NCI-H2227 treated with DMSO at 0.1 percent for 48 hours (cell line): ENCODE data around the gene FAM168A.
A peak's percentile ranks its signal among the peaks of the same experiment; 100 is the strongest.
"Not testable (repeated sequence)": the region's sequence is repeated elsewhere in the genome, so short reads cannot be mapped to it uniquely, and the experiment has no call there.

Experiments used
- DNase-seq: peaks from one replicate; lab custom pipeline; 2025; lab: John Stamatoyannopoulos, UW

FAM168A gene

GRCh38 chr11:73519266-73519665 lies 78.6 kb downstream of the FAM168A start:
- no peak for DNase-seq

DNA sequence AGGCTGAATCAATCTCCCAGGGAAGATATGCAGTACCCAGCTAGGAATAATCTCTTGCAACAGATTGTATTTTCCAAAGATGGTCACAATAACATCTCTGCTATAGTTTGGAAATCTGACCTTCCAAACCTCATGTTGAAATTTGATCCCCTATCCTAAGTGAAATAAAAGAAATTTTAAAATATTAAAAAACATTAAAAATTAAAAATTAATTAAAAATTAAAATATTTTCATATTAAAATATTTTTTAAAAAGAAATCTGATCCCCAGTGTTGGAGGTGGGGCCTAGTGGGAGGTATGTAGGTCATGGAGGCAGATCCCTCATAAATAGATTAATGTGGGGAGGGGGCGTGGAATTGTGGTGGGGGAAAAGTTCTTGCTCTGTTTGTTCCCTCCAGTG lies 79.7 kb downstream of the FAM168A start:
- no peak for DNase-seq

- no peak for DNase-seq
Measured at GRCh38 chr11:73516080-73516479, 81.8 kb downstream of the FAM168A start.

- no peak for DNase-seq
Measured at GRCh38 chr11:73513707-73514106, 84.2 kb downstream of the FAM168A start.

DNA sequence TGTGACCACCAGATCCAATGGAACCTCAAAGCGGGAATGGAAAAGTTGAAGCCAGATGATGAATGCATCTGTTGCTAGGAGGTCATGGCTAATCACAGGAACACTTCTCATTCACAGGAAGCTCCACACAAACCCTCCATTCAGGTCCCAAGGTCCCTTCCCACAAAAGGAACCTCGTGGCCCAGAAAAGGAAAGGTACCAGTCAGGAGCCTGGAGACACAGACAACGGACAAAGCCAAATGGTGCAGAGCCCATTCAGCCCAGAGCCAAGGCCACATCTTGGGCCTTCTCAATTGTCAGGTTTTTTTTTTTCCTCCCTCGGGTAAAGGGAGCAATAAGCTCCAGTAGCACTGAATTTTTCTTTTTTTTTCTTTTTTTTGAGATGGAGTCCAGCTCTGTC lies 87.0 kb downstream of the FAM168A start:
- DNase-seq: no peak

DNA sequence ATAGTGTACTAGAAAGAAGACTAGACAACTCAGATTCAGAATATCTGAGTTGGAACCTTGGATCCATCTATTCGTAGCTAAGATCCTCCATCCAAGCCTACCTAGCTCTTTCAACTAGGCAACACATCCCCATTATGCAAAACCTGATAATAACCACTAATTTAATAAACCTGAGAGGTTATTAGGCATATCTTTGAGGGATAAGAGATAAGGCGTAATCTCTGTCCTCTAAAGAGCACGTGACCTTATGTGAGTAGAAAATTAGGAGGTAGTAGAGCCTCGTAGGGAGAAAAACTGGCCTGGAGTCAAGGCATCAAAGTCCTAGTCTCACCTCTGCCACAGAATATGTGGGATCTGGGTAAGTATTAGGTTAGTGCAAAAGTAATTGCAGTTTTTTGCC lies 87.8 kb downstream of the FAM168A start:
- no peak for DNase-seq

- no peak for DNase-seq
Measured at GRCh38 chr11:73509188-73509587, 88.7 kb downstream of the FAM168A start.

DNA sequence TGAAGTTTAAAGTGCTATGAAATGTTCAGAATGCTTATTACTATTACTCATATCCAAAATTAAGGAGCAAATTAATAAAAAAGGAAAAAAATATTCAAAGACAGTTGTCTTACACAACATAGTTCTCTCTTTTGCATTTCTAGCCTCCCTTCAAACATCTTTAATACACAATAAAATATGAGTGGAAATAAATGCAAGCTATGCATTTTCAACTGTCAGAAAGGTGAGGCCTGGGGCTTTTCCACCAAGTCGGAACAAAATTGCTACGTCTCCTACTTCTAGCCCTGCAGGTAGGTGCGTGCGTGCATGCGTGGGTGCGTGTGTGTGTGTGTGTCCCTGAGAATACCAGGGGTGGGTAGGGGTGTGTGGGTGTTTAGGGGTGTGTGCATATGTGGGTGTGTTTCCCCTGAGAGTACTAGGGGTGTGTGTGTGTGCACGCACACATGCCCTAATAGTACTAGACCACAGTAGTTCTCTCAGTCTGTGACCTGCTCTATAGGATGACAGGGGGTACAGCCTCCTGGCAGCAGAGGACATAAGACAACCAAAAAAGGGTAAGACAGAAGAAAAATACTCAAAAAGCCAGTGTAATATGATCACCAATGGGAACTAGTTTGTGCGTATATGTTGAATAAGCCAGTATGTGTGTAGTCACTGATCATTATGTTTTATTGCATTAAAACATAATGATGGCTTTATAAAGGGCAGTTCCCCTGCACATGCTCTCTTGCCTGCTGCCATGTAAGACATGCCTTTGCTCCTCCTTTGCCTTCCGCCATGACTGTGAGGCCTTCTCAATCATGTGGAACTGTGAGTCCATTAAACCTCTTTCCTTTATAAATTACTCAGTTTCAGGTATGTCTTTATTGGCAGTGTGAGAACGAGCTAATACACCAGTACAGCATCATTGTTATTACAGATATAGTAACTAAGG lies 89.4 kb downstream of the FAM168A start:
- no peak for DNase-seq

DNA sequence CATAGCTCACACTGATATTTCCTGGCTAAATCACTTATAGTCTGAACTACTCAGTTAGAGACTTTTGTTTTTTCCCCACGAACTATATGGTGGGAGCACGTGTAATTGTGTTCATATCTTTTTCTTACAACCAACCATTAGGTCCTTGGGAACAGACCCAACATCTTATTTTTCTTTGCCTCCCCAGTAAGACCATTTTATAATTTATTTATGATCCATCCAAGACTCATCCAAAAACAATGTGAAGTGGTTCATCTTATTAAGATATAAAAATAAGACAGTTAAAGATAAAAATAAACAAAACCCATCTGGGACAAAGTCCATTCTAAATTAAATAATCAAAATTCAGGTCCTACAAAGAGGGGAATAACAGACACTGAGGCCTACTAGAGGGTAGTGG lies 90.8 kb downstream of the FAM168A start:
- no peak for DNase-seq

DNA sequence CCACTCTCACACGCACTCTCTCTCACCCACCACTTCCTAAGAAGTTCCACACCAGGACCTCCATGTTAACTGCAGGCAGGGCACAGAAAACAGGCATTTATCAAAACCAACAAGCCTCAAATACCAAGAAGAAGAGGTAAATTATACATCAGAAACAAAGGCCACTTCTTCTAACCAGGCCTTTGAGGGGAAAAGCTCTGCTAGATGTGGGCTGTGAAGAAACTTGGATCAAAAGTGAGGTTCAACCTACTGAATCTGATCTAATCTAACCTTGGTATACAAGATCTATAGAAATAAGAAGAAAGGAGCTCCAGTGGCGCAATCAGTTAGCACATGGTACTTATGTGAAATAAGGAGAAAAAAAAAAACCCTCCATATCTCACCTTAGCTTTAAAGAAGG lies 91.9 kb downstream of the FAM168A start:
- no peak for DNase-seq

GRCh38 chr11:73498343-73498742 lies 99.6 kb downstream of the FAM168A start:
- no peak for DNase-seq

GRCh38 chr11:73496134-73496533 lies 101.8 kb downstream of the FAM168A start:
- DNase-seq: no peak

DNA sequence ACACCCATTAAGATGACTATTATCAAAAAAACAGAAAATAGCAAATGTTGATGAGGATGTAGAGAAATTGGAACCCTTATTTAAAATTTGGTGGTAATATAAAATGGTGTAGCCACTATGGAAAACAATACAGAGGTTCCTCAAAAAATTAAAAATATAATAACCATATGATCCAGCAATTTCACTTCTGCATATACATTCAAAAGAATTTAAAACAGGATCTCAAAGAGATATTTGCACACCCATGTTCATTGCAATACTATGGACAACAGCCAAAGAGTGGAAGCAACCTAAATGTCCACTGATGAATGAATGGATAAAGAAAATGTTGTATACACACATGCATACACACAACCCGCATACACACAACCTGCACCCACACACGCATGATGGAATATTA lies 102.2 kb downstream of the FAM168A start:
- no peak for DNase-seq

DNA sequence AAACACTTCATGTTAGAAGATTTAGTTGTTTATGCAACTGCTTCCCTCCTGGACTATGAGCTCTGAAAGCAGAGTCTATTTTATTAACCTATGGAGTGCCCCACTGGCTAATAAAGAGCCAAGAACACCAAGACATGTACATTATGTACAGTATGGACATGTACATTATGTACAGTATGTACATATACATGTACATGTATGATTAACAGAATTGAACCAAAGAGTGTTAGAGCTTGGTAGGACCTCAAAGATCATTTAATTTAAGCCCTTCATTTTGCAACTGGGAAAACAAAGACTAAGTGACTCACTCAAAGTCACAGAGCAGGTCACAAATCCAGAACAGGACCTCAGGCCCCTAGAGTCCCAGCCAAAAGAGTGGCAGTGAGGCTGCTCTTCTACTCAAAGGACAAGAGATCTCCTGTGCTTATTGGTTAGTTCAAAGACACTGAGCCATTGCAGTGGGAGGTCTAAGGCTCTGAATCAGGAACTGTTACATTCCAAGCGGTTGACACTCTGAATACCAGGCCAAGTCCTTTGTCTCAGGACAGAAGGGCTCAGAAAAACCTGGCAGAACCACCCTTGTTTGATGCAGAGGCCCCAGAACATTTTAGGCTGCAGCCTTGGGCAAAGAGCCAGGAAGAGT lies 103.8 kb downstream of the FAM168A start:
- no peak for DNase-seq

- DNase-seq: no peak
Measured at GRCh38 chr11:73481626-73482025, 116.3 kb downstream of the FAM168A start.

- DNase-seq: no peak
Measured at GRCh38 chr11:73480677-73481076, 117.2 kb downstream of the FAM168A start.

DNA sequence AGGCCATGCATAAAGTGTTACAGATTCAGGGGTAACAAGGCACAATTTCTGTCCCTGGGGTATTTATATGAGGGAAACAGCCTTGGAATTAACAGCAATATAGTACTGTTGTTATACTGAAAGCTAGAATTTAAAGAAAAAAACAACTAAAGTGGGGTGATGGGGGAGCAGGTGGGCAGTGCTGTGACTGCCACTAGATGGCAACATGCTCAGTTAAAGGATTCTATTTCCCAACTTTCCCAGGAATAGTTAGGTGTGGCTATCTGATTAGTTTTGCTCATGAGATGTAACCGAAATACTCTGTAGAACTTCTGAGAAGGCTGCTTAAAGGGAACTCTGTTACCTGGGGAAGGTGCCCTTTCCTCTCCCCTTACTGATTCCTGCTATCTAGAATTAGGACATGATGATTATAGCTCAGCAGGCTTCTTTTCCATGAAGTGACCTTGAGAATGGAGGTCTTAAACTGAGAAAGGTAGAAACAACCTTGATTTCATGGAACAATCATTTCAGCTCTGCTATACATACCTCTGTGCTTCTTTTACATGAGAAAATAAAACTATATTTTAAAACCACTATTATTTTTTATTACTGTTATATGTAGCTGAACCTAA lies 119.1 kb downstream of the FAM168A start:
- peak; percentile 29 for DNase-seq

DNA sequence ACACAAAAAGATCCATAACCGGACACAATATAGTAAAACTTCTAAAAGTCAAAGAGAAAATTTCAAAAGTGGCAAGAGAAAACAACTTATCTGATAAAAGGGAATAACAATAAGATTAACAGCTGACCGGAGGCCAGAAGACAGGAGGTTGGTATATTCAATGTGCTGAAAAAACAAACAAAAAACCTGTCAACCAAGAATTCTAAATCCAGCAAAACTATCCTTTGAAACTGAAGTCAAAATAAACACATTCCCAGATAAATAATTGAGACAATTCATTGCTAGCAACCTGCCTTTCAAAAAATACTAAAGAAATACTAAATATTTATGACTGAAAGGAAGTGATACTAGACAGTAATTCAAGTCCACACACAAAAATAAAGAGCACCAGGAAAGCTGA lies 120.4 kb downstream of the FAM168A start:
- DNase-seq: no peak

DNA sequence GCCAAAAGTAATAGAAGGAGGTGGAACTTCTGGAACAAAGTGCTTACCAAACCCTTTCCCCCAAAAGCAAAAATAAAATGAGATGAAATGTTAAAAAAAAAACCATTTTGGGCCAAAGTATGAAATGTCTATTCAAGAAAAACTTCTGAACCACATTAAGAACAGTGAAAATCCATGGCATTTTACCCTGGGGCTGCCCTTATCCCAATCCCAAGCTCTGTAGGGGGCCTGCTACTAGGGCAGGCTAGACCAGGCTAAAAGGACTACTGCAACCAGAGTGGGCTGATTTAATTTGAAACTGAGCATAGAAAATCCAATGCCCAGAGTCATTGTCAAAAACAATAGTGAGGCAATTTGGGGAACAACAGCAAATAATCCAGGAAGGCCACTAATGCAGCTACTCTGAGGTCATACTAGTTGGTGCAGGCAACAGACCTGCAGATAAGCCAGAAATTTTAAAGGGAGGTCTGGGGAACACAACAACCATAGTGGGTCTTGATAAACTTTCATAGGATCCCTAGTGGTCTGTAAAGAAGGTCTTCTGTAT lies 122.3 kb downstream of the FAM168A start:
- DNase-seq: no peak

DNA sequence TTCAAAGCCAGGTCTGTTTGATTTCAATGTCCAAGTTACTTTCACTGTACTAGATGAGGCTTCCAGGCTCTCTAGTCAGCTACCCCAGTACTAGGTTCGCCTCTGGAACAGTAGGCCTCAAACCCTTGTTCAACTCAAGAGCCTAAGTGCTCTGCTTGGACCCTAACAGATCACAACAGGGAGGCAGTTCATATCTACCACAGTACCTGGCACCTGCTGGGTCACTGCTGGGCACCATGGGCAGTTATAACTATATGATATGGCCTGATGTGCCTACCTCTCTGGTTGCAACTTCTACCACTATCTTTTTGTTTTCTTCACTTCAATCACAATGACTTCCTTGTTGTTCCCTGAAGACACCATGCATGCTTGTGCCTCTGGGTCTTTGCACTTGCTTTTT lies 124.7 kb downstream of the FAM168A start:
- no peak for DNase-seq

GRCh38 chr11:73470036-73470612 lies 127.8 kb downstream of the FAM168A start:
- not testable (repeated sequence) for DNase-seq

- no peak for DNase-seq
Measured at GRCh38 chr11:73469401-73469800, 128.5 kb downstream of the FAM168A start.
